ENCODE measurements around the gene MYO15B.

The MYO15B gene

DNA sequence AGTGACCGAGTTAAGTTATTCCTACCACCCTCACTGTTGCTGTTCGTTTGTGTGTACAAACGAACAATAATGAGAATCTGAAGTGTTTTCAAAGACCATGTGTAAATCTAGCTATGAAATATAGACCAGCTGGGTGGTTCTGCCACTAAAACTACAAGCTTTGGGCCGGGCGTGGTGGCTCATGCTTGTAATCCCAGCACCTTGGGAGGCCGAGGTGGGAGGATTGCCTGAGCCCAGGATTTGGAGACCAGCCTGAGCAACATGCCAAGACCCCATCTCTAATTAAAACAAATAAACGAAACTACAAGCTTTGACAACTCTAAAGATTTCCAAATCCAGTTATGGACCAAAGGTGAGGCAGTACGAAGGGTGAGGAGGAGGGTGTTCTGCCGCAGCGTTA is 78.4 kb downstream of the MYO15B start:
- DNase-seq (ENCODE audit: low read depth in 2 of 2), result no peak

DNA sequence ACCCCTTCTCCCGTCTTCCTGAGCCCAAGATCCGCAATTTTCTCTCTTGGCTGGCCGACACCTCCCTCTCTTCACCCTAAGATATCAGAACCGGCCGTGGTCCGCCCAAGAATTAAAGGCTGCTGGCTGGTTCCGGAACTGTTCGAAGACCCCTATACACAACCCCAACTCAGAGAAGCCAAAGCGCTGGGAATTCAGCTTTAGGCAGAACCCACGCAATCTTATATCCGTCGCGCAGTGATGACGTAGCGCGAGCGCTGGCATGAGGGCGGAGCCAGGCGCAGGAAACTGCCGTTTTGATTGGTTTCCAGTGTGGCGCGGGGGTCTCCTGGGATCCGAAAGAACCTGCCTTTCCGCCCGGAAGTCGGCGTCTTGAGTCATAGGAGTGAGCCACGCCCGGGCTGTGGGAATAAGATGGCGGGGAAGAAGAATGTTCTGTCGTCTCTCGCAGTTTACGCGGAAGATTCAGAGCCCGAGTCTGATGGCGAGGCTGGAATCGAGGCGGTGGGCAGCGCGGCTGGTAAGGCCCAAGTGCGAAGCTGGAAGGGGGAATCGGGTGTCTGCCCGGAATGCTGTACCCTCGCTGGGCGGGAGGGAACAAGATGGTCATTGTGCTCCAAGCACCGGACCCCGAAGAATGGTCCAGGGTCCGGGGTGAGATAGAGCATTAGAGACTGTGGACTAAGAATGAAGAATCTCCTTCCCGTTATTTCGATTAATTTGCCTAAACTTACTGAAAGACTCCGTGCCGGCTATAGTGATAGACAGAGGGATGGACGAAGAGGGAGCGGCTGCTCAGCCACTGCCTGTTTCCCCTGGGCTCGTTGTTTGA is 79.6 kb downstream of the MYO15B start, which contains the start of the genes RECQL5 and SAP30BP:
Gene RECQL5 (minus strand): TSS at position 196 of the 832 bp plus-strand sequence. CDS start 597 bp downstream, outside the sequence.
Gene SAP30BP (plus strand): TSS at position 380 of the 832 bp plus-strand sequence. CDS start 35 bp downstream, at position 415.
- DNase-seq (ENCODE audit: low read depth in 2 of 2), result peak; percentile 92 to 97

DNA sequence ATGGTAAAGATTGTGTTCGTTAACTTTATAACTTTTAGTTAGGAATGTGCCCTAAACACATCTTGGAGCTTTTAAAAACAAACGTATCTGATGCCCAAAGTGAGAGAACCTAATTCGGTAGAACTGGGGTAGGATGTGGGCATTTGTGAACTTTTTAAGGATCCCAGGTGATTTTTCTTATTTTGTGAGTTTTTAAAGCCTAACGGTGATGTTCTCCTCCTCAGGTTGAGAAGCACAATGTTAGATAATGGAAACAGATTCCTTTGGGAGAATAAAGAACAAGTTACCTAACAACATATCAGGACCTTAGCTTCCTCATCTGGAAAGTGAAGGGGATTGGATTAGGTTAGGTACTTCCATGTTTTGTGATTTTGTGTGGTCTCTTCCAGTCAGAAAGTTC is 80.2 kb downstream of the MYO15B start:
- DNase-seq (ENCODE audit: low read depth in 2 of 2), result no peak

DNA sequence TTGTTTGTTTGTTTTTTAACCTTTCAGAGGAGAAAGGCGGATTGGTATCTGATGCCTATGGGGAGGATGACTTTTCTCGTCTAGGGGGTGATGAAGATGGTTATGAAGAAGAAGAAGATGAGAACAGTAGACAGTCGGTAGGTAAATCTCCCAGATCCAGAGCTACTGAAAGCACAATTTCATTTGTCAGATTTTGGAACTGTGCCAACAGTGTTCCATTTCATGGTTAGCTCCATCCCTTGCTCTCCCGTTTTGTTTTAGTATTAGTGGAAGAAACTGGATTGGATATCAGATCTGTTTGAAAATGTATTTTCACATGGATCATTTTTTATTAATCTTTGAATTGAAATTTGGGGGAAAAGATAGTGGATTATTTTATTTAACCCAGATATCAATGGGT is 80.9 kb downstream of the MYO15B start:
- no peak for DNase-seq (ENCODE audit: low read depth in 2 of 2)

DNA sequence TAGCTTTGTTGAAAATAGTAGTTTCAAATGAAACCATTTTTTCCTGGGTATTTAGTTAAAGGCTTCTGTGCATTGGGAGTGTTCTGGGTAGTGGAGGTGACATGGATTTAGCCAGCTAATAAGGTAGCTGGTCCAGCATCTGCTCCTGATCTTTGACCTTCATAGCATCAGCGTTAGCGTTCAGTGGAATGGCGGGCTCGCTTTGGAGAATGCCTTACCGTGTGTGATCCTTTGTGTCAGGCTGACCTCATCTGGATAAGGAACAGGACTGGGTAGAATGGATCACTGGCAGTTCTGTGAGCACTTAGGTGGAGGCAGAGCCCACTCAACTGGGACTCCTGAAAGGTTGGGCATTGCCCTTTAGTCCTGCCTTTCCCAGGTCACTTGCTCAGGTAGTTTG is 83.3 kb downstream of the MYO15B start:
- DNase-seq (ENCODE audit: low read depth in 2 of 2), result no peak

DNA sequence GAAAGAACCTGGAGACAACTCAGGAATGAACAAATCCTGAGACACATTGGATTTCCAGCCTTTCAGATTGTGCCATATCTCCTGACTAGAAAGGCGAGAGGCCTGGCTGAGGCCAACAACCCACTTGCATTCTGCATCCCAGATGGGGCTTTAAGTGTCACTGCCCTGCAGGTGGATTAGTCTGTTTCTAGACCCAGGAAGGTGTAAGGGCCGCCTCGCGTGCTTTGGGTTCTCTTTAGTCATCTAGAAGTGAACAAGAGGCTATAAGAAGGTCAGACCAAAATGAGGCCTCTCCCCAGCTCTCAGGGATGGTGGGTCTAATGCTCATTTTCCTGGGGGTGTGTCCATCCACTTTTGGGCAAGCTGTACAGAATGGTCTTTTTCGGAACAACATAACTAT is 84.4 kb downstream of the MYO15B start:
- no peak for DNase-seq (ENCODE audit: low read depth in 2 of 2)

DNA sequence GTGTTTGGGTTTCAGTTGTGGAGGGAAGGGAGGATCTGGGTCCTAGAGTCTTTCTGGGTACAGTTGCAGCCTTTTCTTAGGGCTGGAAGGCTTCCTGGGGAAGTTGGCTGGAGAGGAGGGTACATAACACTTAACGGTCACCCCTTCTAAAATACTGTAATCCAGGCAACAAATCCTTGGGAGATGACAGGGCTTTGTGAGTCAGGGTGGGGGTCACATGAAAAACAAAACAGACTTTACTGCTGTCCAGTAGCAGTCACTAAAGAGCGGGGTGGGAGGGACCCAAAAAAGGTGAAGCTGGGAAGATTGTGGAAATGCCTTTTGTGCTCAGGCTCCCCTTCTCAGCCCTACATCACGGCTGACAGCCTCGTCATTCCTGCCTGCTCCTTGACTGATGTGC is 85.9 kb downstream of the MYO15B start:
- DNase-seq (ENCODE audit: low read depth in 2 of 2), result no peak
